ENCODE data around the gene TEKTIP1. TPM values are rescaled to one million over a fixed set of nuclear protein-coding genes. Genes with fewer than 3 reads are reported as not detected.

Gene TEKTIP1
- total RNA-seq, 2 donors from 2014 or later, result 0.41 to 5.3 TPM

GRCh38 chr19:3520166-3521103 is 18.5 kb upstream of the TEKTIP1 start:
- intact Hi-C loops (cut with DNase I), result no loop called here
- no peaks in the 10 kb centered on the region for H3K9me3 ChIP-seq
- peak; percentile 81 for DNase-seq (ENCODE audit: low spot score)
- H3K36me3 ChIP-seq, result no peaks in the 10 kb centered on the region
- peaks cover 5% of the 10 kb centered on the region for H3K4me1 ChIP-seq (replicated peaks)
- H3K4me3 ChIP-seq, result no peak overlapping the region
- peak overlapping the region; percentile 50 to 55 for H3K27ac ChIP-seq
- no peaks in the 10 kb centered on the region for H3K27me3 ChIP-seq (replicated peaks; ENCODE audit: insufficient read depth)
- 54% methylated on average over 30 of the region's 37 CpGs for WGBS
- peak; percentile 78 for TF ChIP-seq POLR2AphosphoS5 (IDR thresholded peaks at IDR 0.05)
- peak; percentile 39 for TF ChIP-seq POLR2A (IDR thresholded peaks at IDR 0.05)
- peak in 1 of 4 experiments; percentile 36 for TF ChIP-seq CTCF (IDR thresholded peaks at IDR 0.05)

- TF ChIP-seq POLR2A (IDR thresholded peaks at IDR 0.05), result no peak
- TF ChIP-seq CTCF (IDR thresholded peaks at IDR 0.05), result no peak
- TF ChIP-seq POLR2AphosphoS5 (IDR thresholded peaks at IDR 0.05), result no peak
- H3K9me3 ChIP-seq, result no peaks in the 10 kb centered on the region
- no peaks in the 10 kb centered on the region for H3K27me3 ChIP-seq (replicated peaks; ENCODE audit: insufficient read depth)
- peak overlapping the region; percentile 28 to 50 for H3K27ac ChIP-seq
- H3K4me1 ChIP-seq (replicated peaks), result peaks cover 5% of the 10 kb centered on the region
- intact Hi-C loops (cut with DNase I), result no loop called here
- no peak overlapping the region for H3K4me3 ChIP-seq
- WGBS, result 51% methylated on average over 7 of the region's 7 CpGs
- DNase-seq (ENCODE audit: low spot score), result no peak
- peaks cover 0 to 3% of the 10 kb centered on the region in 2 donors for H3K36me3 ChIP-seq
These were observed 17.9 kb upstream of the TEKTIP1 start for GRCh38 chr19:3521104-3521445.

GRCh38 chr19:3522421-3523360 is 16.3 kb upstream of the TEKTIP1 start:
- Histone ChIP-seq H3K36me3 (peaks cover 6 to 19% of the 10 kb centered on the region in 2 donors), H3K27me3 (replicated peaks; ENCODE audit: insufficient read depth) (no peaks in the 10 kb centered on the region), H3K4me1 (replicated peaks) (no peaks in the 10 kb centered on the region), H3K4me3 (no peak overlapping the region), H3K9me3 (no peaks in the 10 kb centered on the region), H3K27ac (no peak overlapping the region)
- intact Hi-C loops (cut with DNase I), result no loop called here
- DNase-seq (ENCODE audit: low spot score), result no peak
- 89% methylated on average over 40 of the region's 40 CpGs for WGBS
- TF ChIP-seq CTCF (IDR thresholded peaks at IDR 0.05) (no peak), POLR2AphosphoS5 (IDR thresholded peaks at IDR 0.05) (no peak), POLR2A (IDR thresholded peaks at IDR 0.05) (no peak)

- peaks cover 9 to 23% of the 10 kb centered on the region in 2 donors for H3K36me3 ChIP-seq
- no peak for DNase-seq (ENCODE audit: low spot score)
- no peaks in the 10 kb centered on the region for H3K9me3 ChIP-seq
- no peak overlapping the region for H3K27ac ChIP-seq
- H3K27me3 ChIP-seq (replicated peaks; ENCODE audit: insufficient read depth), result no peaks in the 10 kb centered on the region
- no peak overlapping the region for H3K4me3 ChIP-seq
- no peaks in the 10 kb centered on the region for H3K4me1 ChIP-seq (replicated peaks)
- 83% methylated on average over 14 of the region's 21 CpGs for WGBS
- intact Hi-C loops (cut with DNase I), result no loop called here
- no peak for TF ChIP-seq CTCF (IDR thresholded peaks at IDR 0.05)
- no peak for TF ChIP-seq POLR2A (IDR thresholded peaks at IDR 0.05)
- TF ChIP-seq POLR2AphosphoS5 (IDR thresholded peaks at IDR 0.05), result no peak
These were observed 15.5 kb upstream of the TEKTIP1 start for GRCh38 chr19:3523361-3524077.
